OCI-LY7 (cell line): ENCODE measurements around the gene FKBP14.

Source experiments
- CTCF ChIP-seq: fragments of 200-600 bp; sonication (generic); conservative IDR thresholded peaks from 2 replicates; pipeline ENCODE4 v1.5.1; 2014; ENCODE audit warnings: mild to moderate bottlenecking, antibody characterized with exemption, low read length, moderate library complexity, mixed read lengths
- EZH2phosphoT487 ChIP-seq: fragments of 200-600 bp; sonication (generic); IDR thresholded peaks from 2 replicates; pipeline ENCODE4 v1.6.1; 2018; ENCODE audit warnings: low read depth, borderline replicate concordance, mild to moderate bottlenecking, mixed run types, antibody characterized with exemption, low read length, moderate library complexity, mixed read lengths

GRCh38 chr7:30066687-30067086 is 40.2 kb upstream of the FKBP14 start:
- no peak for TF ChIP-seq CTCF
- no peak for TF ChIP-seq EZH2phosphoT487
